ENCODE results near the gene ANP32A.
"Not testable (repeated sequence)": the region's sequence is repeated elsewhere in the genome, so short reads cannot be mapped to it uniquely, and the experiment has no call there.

Gene ANP32A
- 107 to 110 reads per million in 2 donors for total RNA-seq

DNA sequence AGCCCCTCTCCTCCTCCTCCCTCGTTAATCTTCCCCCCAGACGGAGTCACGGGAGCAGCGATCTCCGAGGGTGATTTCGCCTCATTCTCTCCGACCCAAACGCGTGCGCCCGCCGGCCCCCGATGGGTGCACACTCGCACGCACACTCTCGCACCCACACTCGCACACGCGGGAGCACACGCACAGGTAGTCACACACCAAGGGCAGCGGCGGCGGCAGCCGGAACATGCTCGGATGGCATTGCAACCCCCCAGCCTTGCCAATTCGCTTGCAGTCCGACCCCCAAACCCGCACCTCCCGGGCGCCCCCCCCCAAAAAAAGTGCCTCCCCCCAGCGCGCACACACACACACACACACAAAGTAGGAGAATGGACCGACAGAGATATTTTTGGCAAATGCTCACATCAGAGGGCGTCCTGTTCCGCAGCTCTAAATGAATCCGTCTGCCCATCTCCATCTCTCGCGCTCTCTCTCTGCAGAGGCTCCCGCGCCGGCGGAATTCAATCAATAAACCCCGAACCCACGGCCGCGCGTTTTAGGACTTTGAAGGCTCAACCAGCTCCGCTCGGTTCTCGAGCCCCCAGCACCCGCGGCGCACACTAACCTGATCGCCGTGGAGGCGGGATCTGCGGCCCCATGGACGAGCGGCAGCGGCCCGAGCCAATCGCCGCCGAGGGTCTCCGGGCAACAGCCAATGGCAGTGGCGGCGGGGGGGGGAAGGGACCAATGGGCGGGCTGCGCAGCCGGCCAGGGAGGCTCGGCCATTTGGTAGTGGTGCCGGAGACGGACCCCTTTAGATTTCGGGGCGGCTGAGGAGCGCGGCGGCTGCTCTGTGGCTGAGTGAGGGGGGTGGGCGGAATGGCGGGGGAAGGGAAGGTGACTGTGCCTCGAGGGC lies at the start of gene ANP32A:
TSS of gene ANP32A (minus strand) at position 601 of the 895 bp plus-strand sequence. CDS start at position 457, 144 bp downstream.
- peak; percentile 96 for DNase-seq

DNA sequence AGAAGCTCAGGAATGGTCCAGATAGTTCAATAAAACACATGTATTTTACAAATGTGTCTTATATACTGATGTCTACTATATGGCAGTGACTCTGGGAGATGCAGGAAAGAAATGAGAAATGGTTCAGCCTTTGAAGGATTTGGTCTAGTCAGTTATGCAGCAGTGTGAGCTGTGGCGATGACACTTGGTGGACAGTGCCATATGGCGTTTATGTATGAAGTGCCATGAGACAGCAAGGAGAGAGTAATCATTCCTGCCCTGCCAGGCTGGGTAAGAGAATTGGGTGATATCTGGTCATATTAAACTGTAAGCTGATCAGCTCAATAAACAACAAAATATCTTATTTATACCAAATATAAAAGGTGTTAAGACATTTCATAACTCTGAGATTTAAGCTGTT lies 47.6 kb upstream of the ANP32A start:
- DNase-seq, result no peak

GRCh38 chr15:68862415-68862814 lies 41.7 kb upstream of the ANP32A start:
- no peak for DNase-seq

- DNase-seq, result not testable (repeated sequence)
Measured at GRCh38 chr15:68858666-68859065, 38.0 kb upstream of the ANP32A start.

- not testable (repeated sequence) for DNase-seq
Measured at GRCh38 chr15:68857443-68857842, 36.7 kb upstream of the ANP32A start.

DNA sequence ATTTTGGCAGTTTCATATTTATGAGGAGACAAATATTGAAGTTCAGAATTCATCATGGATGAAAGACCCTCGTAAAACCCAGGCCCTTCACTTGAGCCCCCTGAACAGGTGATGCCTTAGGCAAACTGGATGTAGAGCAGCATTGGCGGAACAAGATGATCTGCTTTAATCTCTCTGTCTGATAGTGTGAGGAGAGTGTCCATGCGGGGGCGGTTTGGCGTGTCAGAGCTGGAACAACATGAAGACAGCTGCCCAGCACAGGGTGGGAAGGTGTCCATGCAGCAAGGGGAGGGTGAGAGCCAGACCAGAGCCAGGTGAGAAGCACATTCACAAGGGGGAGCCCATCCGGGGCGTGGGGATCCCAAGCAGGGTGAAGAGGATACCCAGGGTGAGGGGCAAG lies 31.8 kb upstream of the ANP32A start:
- DNase-seq, result no peak

- no peak for DNase-seq
Measured at GRCh38 chr15:68851971-68852370, 31.3 kb upstream of the ANP32A start.

- DNase-seq, result no peak
Measured at GRCh38 chr15:68849497-68849896, 28.8 kb upstream of the ANP32A start.

DNA sequence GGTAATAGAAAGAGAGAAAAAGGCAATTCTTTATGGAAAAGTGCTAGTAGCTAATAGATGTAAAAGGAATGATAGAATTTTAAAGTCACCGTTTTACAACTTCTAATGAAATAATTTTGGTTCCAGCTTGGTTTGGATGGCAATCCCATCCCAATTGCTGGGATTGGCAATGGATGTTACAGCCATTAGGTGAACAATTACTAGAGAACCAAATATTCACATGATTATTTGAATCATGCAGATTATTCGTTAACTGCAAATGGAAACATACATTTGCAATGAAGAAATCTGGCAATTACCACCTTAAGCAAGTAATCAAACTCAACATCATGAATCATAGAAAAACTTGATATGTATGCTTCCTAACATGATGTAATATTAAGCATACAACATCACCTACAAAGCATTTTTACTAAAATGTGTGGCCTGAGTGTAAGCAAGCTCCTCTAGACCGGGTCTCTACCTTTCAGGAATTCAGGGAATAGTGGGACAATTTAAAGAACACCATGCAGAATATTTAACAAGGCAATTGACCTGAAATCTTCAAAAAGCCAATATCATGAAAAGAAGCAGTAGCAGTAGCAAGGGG lies 26.2 kb upstream of the ANP32A start:
- no peak for DNase-seq

GRCh38 chr15:68844856-68845550 lies 24.3 kb upstream of the ANP32A start:
- DNase-seq, result no peak

GRCh38 chr15:68843425-68844311 lies 23.0 kb upstream of the ANP32A start:
- DNase-seq, result no peak

GRCh38 chr15:68842958-68843357 lies 22.3 kb upstream of the ANP32A start:
- no peak for DNase-seq

GRCh38 chr15:68834346-68834745 lies 13.7 kb upstream of the ANP32A start:
- no peak for DNase-seq

GRCh38 chr15:68833700-68834331 lies 13.1 kb upstream of the ANP32A start:
- no peak for DNase-seq

DNA sequence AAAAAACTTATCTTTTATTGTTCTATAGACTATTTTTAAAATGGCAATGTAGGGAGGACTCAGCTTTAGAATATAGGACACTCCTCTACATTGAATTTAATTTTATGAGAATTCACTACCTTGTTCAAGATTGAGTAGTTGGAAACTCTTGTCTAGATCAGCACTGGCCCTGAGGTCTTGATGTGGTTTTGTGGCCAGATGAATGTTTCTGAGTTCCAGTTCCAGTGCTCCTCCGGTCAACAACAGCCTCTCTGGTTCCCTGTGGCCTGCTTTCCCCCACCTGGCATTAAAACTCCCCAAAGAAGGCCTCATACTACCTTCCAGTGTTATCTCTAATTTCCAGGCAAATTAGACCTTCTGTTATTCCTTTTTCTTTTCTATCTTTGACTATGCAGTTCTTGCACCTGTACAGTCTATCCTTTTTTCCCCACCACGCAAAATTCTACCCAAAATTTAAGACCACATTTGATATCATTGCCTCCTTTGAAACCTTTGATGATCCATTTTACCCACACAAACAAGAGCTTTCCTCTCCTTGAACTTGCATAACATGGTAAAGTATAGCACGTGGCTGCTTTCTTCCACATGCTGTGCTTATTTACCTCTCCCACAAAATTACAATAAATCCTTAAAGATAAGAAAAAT lies 9.6 kb upstream of the ANP32A start:
- DNase-seq, result no peak

DNA sequence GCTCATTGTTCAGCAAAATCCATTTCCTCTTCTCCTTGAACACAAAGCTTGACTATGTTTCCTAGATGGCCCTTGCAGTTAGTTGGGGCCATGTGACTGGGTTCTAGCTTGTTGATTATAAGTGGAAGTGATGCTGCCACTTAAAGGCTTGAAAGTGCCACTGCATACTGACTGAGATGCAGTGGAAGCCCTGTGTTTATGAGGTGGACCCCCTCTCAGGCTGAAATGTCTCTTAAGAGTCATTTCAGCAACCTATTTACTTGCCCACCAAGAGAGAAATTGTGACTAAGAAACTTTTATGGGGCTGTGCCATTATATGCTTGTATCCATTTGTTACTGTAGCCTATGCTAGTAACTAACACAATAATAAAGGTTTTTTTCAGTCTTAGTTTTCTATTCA lies 8.4 kb upstream of the ANP32A start:
- DNase-seq, result no peak

- DNase-seq, result no peak
Measured at GRCh38 chr15:68823561-68823960, 2.9 kb upstream of the ANP32A start.

DNA sequence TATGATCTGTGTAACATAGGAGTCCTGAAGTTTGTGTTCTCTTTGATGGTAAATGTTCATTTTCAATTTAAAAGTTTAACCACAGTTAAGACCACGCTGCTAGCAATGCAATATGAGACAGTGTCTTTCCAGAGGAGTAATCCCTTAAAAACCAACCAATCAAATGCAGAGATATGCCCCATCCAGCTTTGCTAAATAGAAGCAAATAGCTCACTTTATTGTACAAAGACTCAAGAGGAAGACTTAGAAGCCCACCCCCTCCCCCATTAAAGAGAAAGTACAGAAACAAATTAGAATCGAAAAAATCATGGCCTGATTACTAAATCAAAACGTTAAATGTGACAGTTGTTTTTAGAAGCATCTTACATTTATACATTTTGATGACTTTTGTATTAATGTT lies 2.1 kb upstream of the ANP32A start:
- no peak for DNase-seq

GRCh38 chr15:68821841-68822381 lies 1.2 kb upstream of the ANP32A start:
- DNase-seq, result no peak

GRCh38 chr15:68821190-68821840 lies 620 bp upstream of the ANP32A start:
- DNase-seq, result no peak
